HG03175 (cell line): Measurements from ENCODE around the gene EIF4E2.
"Not testable (repeated sequence)": the region's sequence is repeated elsewhere in the genome, so short reads cannot be mapped to it uniquely, and the experiment has no call there.

ENCODE experiments used
- ATAC-seq: cut with Tn5 transposase; IDR thresholded peaks from one replicate; pipeline ENCODE4 v1.9.1; 2021; ENCODE audit warnings: mild to moderate bottlenecking, moderate library complexity; ENCODE audit not compliant: unreplicated experiment

The EIF4E2 gene

GRCh38 chr2:232521959-232522622 is 28.4 kb upstream of the EIF4E2 start:
- ATAC-seq = no peak

- no peak for ATAC-seq
Observed at GRCh38 chr2:232522623-232523401, 27.7 kb upstream of the EIF4E2 start.

GRCh38 chr2:232523402-232523681 is 27.1 kb upstream of the EIF4E2 start:
- no peak for ATAC-seq

- ATAC-seq = no peak
Observed at GRCh38 chr2:232523682-232524597, 26.5 kb upstream of the EIF4E2 start.

GRCh38 chr2:232524771-232525170 is 25.7 kb upstream of the EIF4E2 start:
- ATAC-seq = no peak

- ATAC-seq = no peak
Observed at GRCh38 chr2:232525199-232525598, 25.3 kb upstream of the EIF4E2 start.

GRCh38 chr2:232525791-232526371 is 24.6 kb upstream of the EIF4E2 start, which contains the start of gene CHRND:
TSS of gene CHRND (plus strand) at chr2:232526160. CDS start at chr2:232526216, 56 bp downstream.
- ATAC-seq = no peak

GRCh38 chr2:232526372-232526941 is 24.0 kb upstream of the EIF4E2 start:
- ATAC-seq = no peak

- ATAC-seq = no peak
Observed at GRCh38 chr2:232527905-232528470, 22.5 kb upstream of the EIF4E2 start.

- no peak for ATAC-seq
Observed at GRCh38 chr2:232528746-232529460, 21.6 kb upstream of the EIF4E2 start.

GRCh38 chr2:232529806-232530547 is 20.5 kb upstream of the EIF4E2 start:
- no peak for ATAC-seq

GRCh38 chr2:232530626-232531260 is 19.7 kb upstream of the EIF4E2 start:
- no peak for ATAC-seq

GRCh38 chr2:232532419-232532818 is 18.1 kb upstream of the EIF4E2 start:
- ATAC-seq = no peak

GRCh38 chr2:232532821-232533220 is 17.7 kb upstream of the EIF4E2 start:
- ATAC-seq = not testable (repeated sequence)

GRCh38 chr2:232533944-232534710 is 16.4 kb upstream of the EIF4E2 start:
- no peak for ATAC-seq

- no peak for ATAC-seq
Observed at GRCh38 chr2:232534940-232535651, 15.4 kb upstream of the EIF4E2 start.
